Left ventricle myocardium inferior (tissue), 1 donor: Measurements from ENCODE around the gene ASB10. TPM values are rescaled to one million over a fixed set of nuclear protein-coding genes. Genes with fewer than 3 reads are reported as not detected.
A peak's percentile ranks its signal among the peaks of the same experiment; 100 is the strongest.

ENCODE experiments used
- DNase-seq: peaks from one replicate; pipeline ENCODE4 v3.0.0-alpha.2; 2020
- H3K27ac ChIP-seq: fragments of 200-600 bp; replicated peaks from 2 replicates; pipeline ENCODE4 v1.8.0; 2021
- H3K27me3 ChIP-seq: fragments of 200-600 bp; 2 replicates; pipeline ENCODE4 v1.8.0; 2021; ENCODE audit warnings: low read depth
- H3K36me3 ChIP-seq: fragments of 200-600 bp; 2 replicates; pipeline ENCODE4 v1.8.0; 2021
- H3K4me1 ChIP-seq: fragments of 200-600 bp; 2 replicates; pipeline ENCODE4 v1.8.0; 2021
- H3K4me3 ChIP-seq: fragments of 200-600 bp; 2 replicates; pipeline ENCODE4 v1.8.0; 2021; ENCODE audit warnings: mild to moderate bottlenecking, moderate library complexity
- H3K9me3 ChIP-seq: fragments of 200-600 bp; replicated peaks from 2 replicates; pipeline ENCODE4 v1.8.0; 2021
- CTCF ChIP-seq: fragments of 200-600 bp; IDR thresholded peaks from 2 replicates; pipeline ENCODE4 v1.8.0; 2021; ENCODE audit warnings: antibody characterized with exemption, mild to moderate bottlenecking, borderline replicate concordance
- intact Hi-C: fragments of 100-400 bp; cut with micrococcal nuclease; formaldehyde crosslinking; loops from one replicate; pipeline ENCODE4 v1.11.0; 2022
- total RNA-seq: library from RNA; stranded (reverse); fragmentation: NEBNext Ultra II Directional; extraction: Animal tissue kit (Norgen Biotek cat#: 25700); gene quantifications from one replicate; pipeline ENCODE4 v1.2.1, GENCODE V29; 2021
- donor health status: DM: no; HTN: yes; CAD: no; lungs with severe emphysema.

The ASB10 gene
- total RNA-seq, 1 donor from 2014 or later = 35.4 TPM

GRCh38 chr7:151232917-151233701, 46.1 kb upstream of the ASB10 start:
- Histone ChIP-seq H3K27ac (peak overlapping the region; percentile 90), H3K9me3 (no peaks in the 10 kb centered on the region), H3K4me3 (peak overlapping the region; percentile 99), H3K36me3 (peaks cover 30% of the 10 kb centered on the region), H3K4me1 (peaks cover 48% of the 10 kb centered on the region), H3K27me3 (no peaks in the 10 kb centered on the region)
- no peak for TF ChIP-seq CTCF
- intact Hi-C loops = no loop called here
- DNase-seq = no peak

- intact Hi-C loops = no loop called here
- TF ChIP-seq CTCF = no peak
- H3K27me3 ChIP-seq = no peaks in the 10 kb centered on the region
- H3K4me3 ChIP-seq = peak within 1 kb of the TSS; percentile 99
- no peaks in the 10 kb centered on the region for H3K9me3 ChIP-seq
- peak; percentile 94 for DNase-seq
- peaks cover 56% of the 10 kb centered on the region for H3K4me1 ChIP-seq
- H3K36me3 ChIP-seq = peaks cover 22% of the 10 kb centered on the region
- H3K27ac ChIP-seq = peak within 1 kb of the TSS; percentile 90
These were observed 45.3 kb upstream of the ASB10 start, which contains the start of gene CHPF2 for GRCh38 chr7:151232091-151232916. CHPF2 (plus strand) TSS chr7:151232483; CDS start chr7:151234012, 1,529 bp downstream.

GRCh38 chr7:151231080-151231479, 44.0 kb upstream of the ASB10 start:
- Histone ChIP-seq H3K4me1 (peaks cover 64% of the 10 kb centered on the region), H3K27ac (peak overlapping the region; percentile 90), H3K9me3 (no peaks in the 10 kb centered on the region), H3K36me3 (peaks cover 10% of the 10 kb centered on the region), H3K27me3 (no peaks in the 10 kb centered on the region), H3K4me3 (no peak overlapping the region)
- DNase-seq = no peak
- TF ChIP-seq CTCF = no peak
- intact Hi-C loops = no loop called here

- DNase-seq = no peak
- intact Hi-C loops = no loop called here
- H3K9me3 ChIP-seq = no peaks in the 10 kb centered on the region
- TF ChIP-seq CTCF = no peak
- no peak overlapping the region for H3K4me3 ChIP-seq
- peaks cover 59% of the 10 kb centered on the region for H3K4me1 ChIP-seq
- no peak overlapping the region for H3K27ac ChIP-seq
- no peaks in the 10 kb centered on the region for H3K27me3 ChIP-seq
- H3K36me3 ChIP-seq = peaks cover 8% of the 10 kb centered on the region
These were observed 42.2 kb upstream of the ASB10 start for GRCh38 chr7:151229249-151229648.

- no peak for DNase-seq
- TF ChIP-seq CTCF = no peak
- intact Hi-C loops = no loop called here
These were observed 41.2 kb upstream of the ASB10 start for GRCh38 chr7:151228024-151228866.

More at GRCh38 chr7:151228024-151228866, 41.2 kb upstream of the ASB10 start:
- Histone ChIP-seq H3K4me1 (peaks cover 49% of the 10 kb centered on the region), H3K27ac (peak overlapping the region; percentile 91), H3K4me3 (peak overlapping the region; percentile 93), H3K9me3 (no peaks in the 10 kb centered on the region), H3K27me3 (no peaks in the 10 kb centered on the region), H3K36me3 (peaks cover 18% of the 10 kb centered on the region)
